Measurements from ENCODE around the gene CLDN3. TPM values are rescaled to one million over a fixed set of nuclear protein-coding genes. Genes with fewer than 3 reads are reported as not detected.
A peak's percentile ranks its signal among the peaks of the same experiment; 100 is the strongest.

Gene CLDN3
- total RNA-seq, 1 donor from 2014 or later, result 10.8 TPM

GRCh38 chr7:73770860-73771670 is 995 bp upstream of the CLDN3 start:
- no peak for DNase-seq (ENCODE audit: low read depth)

- no peak for DNase-seq (ENCODE audit: low read depth)
Observed at GRCh38 chr7:73769481-73770001, 529 bp downstream of the CLDN3 start.

GRCh38 chr7:73768641-73769480 is 1.2 kb downstream of the CLDN3 start:
- DNase-seq (ENCODE audit: low read depth), result no peak

GRCh38 chr7:73766556-73767229 is 3.4 kb downstream of the CLDN3 start:
- no peak for DNase-seq (ENCODE audit: low read depth)

- DNase-seq (ENCODE audit: low read depth), result no peak
Observed at GRCh38 chr7:73762659-73762999, 7.4 kb downstream of the CLDN3 start.

GRCh38 chr7:73761854-73762658 is 8.0 kb downstream of the CLDN3 start:
- no peak for DNase-seq (ENCODE audit: low read depth)

- DNase-seq (ENCODE audit: low read depth), result no peak
Observed at GRCh38 chr7:73758581-73759138, 11.4 kb downstream of the CLDN3 start.

- DNase-seq (ENCODE audit: low read depth), result no peak
Observed at GRCh38 chr7:73749931-73750776, 19.9 kb downstream of the CLDN3 start.

- no peak for DNase-seq (ENCODE audit: low read depth)
Observed at GRCh38 chr7:73746378-73746777, 23.7 kb downstream of the CLDN3 start.

GRCh38 chr7:73742753-73743641 is 27.1 kb downstream of the CLDN3 start:
- peak; percentile 94 for DNase-seq (ENCODE audit: low read depth)

- peak; percentile 38 for DNase-seq (ENCODE audit: low read depth)
Observed at GRCh38 chr7:73742338-73742752, 27.7 kb downstream of the CLDN3 start.

GRCh38 chr7:73741600-73741999 is 28.5 kb downstream of the CLDN3 start:
- peak; percentile 50 for DNase-seq (ENCODE audit: low read depth)

- peak; percentile 61 for DNase-seq (ENCODE audit: low read depth)
Observed at GRCh38 chr7:73740771-73741170, 29.3 kb downstream of the CLDN3 start.

- no peak for DNase-seq (ENCODE audit: low read depth)
Observed at GRCh38 chr7:73740212-73740611, 29.9 kb downstream of the CLDN3 start.

GRCh38 chr7:73739387-73739767 is 30.7 kb downstream of the CLDN3 start:
- no peak for DNase-seq (ENCODE audit: low read depth)

- DNase-seq (ENCODE audit: low read depth), result peak; percentile 87
Observed at GRCh38 chr7:73738612-73739386, 31.3 kb downstream of the CLDN3 start, which contains the start of gene ABHD11. ABHD11 (minus strand) TSS chr7:73738802; CDS start chr7:73738770, 32 bp downstream.

GRCh38 chr7:73738220-73738611 is 31.9 kb downstream of the CLDN3 start:
- no peak for DNase-seq (ENCODE audit: low read depth)
